ENCODE data around the gene SLC7A6. TPM values are rescaled to one million over a fixed set of nuclear protein-coding genes. Genes with fewer than 3 reads are reported as not detected.

Gene SLC7A6
- total and polyA plus RNA-seq, 2 of the 13 experiments (the other 11 are each of a cell fraction or from before 2014, with no cell fraction given): 35.8 to 70.8 TPM

- TF ChIP-seq GATAD2A (CRISPR knock-in tag; IDR thresholded peaks at IDR 0.05): peak; percentile 98
- TF ChIP-seq MAX (IDR thresholded peaks at IDR 0.05): peak; percentile 59; the same call in 1 of the 2 replicates
- no peak for TF ChIP-seq NFE2 (CRISPR knock-in tag; IDR thresholded peaks at IDR 0.05)
- peak; percentile 87; the same call in 1 of the 2 replicates for TF ChIP-seq FOXO1 (CRISPR knock-in tag; IDR thresholded peaks at IDR 0.05)
- TF ChIP-seq ZNF616 (CRISPR knock-in tag; IDR thresholded peaks at IDR 0.05; ENCODE audit: low read depth): no peak
- TF ChIP-seq ZNF609 (CRISPR knock-in tag; IDR thresholded peaks at IDR 0.05; ENCODE audit: borderline replicate concordance): peak; percentile 84; the same call in 1 of the 2 replicates
- no peak; the same call in 1 of the 2 replicates for TF ChIP-seq GMEB1 (CRISPR knock-in tag; IDR thresholded peaks at IDR 0.05; ENCODE audit: borderline replicate concordance)
- TF ChIP-seq CCAR2 (optimal IDR thresholded peaks at IDR 0.05; ENCODE audit: low read depth, low read length): no peak
- TF ChIP-seq NCOA2 (CRISPR knock-in tag; IDR thresholded peaks at IDR 0.05): peak; percentile 92
- TF ChIP-seq ZSCAN25 (CRISPR knock-in tag; IDR thresholded peaks at IDR 0.05): 0 out of 2 replicates have a peak, but pooled peaks have one; percentile 11
- peak; percentile 74 for TF ChIP-seq SIN3A (IDR thresholded peaks at IDR 0.05; ENCODE audit: borderline replicate concordance, low read depth, low read length)
- TF ChIP-seq E2F2 (CRISPR knock-in tag; IDR thresholded peaks at IDR 0.05; ENCODE audit: borderline replicate concordance): no peak
- TF ChIP-seq POLR2AphosphoS5 (IDR thresholded peaks at IDR 0.05; ENCODE audit: low read depth, low read length): peak; percentile 82
- TF ChIP-seq SRSF4 (IDR thresholded peaks at IDR 0.05; ENCODE audit: low read depth, low read length, poor library complexity, severe bottlenecking): no peak
- TF ChIP-seq ESRRA (CRISPR knock-in tag; IDR thresholded peaks at IDR 0.05; ENCODE audit: low read depth): no peak
- no peak for TF ChIP-seq CHD4 (IDR thresholded peaks at IDR 0.05; ENCODE audit: borderline replicate concordance, low read length)
- no peak for TF ChIP-seq NFYC (CRISPR knock-in tag; IDR thresholded peaks at IDR 0.05)
- TF ChIP-seq ZNF10 (CRISPR knock-in tag; IDR thresholded peaks at IDR 0.05; ENCODE audit: borderline replicate concordance, low read depth): no peak
- TF ChIP-seq BORCS8-MEF2B (CRISPR knock-in tag; IDR thresholded peaks at IDR 0.05): no peak
- TF ChIP-seq CTCF (CRISPR knock-in tag; IDR thresholded peaks at IDR 0.05): no peak
Observed at GRCh38 chr16:68265078-68265920, 973 bp downstream of the SLC7A6 start (continued).
